Stimulated activated CD8-positive, alpha-beta memory T cell treated with anti-CD3 and anti-CD28 coated beads, Interleukin-15, amount 100 ng/mL, for 4 hours (primary cell): ENCODE measurements around the gene COG8.
"Not testable (repeated sequence)": the region's sequence is repeated elsewhere in the genome, so short reads cannot be mapped to it uniquely, and the experiment has no call there.

Experiments used
- DNase-seq, 2 donors: peaks; one replicate each; pipeline ENCODE4 v3.0.0-alpha.2; 2020; ENCODE audit warnings: low read depth in 2 of 2

Gene COG8, protein sequence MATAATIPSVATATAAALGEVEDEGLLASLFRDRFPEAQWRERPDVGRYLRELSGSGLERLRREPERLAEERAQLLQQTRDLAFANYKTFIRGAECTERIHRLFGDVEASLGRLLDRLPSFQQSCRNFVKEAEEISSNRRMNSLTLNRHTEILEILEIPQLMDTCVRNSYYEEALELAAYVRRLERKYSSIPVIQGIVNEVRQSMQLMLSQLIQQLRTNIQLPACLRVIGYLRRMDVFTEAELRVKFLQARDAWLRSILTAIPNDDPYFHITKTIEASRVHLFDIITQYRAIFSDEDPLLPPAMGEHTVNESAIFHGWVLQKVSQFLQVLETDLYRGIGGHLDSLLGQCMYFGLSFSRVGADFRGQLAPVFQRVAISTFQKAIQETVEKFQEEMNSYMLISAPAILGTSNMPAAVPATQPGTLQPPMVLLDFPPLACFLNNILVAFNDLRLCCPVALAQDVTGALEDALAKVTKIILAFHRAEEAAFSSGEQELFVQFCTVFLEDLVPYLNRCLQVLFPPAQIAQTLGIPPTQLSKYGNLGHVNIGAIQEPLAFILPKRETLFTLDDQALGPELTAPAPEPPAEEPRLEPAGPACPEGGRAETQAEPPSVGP

DNA sequence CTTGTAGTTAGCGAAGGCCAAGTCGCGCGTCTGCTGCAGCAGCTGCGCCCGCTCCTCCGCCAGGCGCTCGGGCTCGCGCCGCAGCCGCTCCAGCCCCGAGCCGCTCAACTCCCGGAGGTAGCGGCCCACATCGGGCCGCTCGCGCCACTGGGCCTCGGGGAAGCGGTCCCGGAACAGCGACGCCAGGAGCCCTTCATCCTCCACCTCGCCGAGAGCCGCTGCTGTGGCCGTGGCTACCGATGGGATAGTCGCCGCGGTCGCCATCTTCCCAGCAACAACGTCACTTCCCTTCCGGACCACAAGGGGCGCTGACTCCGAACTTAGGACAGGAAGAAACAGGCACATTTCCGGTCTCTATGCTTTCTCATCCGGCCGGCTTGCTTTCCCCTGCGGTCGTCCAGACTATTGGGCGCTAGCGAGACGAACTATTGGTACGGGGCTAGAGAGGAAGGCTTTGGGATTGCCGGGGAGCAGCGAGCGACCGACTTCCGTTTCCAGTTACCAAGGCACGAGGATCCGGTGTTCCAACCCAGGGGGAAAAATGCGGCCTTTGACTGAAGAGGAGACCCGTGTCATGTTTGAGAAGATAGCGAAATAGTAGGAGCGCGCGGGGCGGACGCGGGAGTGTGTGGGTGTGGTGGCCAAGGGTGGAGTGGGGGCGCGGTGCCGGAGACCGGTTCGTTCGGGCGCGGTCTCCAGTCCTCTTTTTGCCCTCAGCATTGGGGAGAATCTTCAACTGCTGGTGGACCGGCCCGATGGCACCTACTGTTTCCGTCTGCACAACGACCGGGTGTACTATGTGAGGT, at the start of gene COG8, which contains the start of gene NIP7:
COG8 (minus strand) TSS at position 276 of the 806 bp plus-strand sequence; CDS start at position 264, 12 bp downstream.
NIP7 (plus strand) TSS at position 484 of the 806 bp plus-strand sequence; CDS start at position 542, 58 bp downstream.
- DNase-seq: peak; percentile 77 to 85

DNA sequence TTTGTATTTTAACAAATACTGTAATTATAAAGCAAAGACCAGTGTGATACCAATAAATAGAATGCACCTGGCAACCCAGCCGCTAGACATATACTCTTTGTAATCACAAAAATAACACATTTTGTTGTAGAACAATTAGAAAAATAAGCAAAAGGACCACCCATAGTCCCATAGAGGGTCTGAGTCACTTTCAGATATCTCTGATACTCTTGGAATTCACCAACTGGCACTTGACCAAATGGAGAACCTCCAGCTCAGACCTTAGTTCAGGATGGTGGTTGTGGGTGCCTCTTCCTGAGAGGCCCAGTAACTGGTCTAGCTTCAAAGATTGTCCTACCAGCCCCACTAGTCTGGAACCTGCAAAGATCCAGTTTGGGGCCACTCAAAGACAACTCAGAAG, 47.2 kb upstream of the COG8 start:
- no peak for DNase-seq

DNA sequence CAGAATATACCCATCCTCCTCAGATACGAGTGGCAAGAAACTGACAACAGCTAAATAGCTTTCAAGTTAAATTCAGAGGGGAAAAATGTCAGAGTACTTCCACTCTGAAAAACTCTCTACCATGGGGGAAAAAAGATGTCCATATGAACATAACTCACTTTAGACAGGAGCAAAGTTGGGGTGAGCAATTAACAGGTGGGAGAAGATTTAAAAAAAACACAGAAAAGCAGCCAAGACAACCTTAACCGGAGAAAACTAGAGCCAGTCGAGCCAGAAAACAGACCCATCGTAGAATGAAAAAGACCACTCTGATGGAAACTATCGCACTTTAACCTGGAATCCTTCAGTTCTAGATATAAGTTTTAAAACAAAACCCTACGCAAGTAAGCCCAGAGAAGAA, 45.6 kb upstream of the COG8 start:
- DNase-seq: no peak

DNA sequence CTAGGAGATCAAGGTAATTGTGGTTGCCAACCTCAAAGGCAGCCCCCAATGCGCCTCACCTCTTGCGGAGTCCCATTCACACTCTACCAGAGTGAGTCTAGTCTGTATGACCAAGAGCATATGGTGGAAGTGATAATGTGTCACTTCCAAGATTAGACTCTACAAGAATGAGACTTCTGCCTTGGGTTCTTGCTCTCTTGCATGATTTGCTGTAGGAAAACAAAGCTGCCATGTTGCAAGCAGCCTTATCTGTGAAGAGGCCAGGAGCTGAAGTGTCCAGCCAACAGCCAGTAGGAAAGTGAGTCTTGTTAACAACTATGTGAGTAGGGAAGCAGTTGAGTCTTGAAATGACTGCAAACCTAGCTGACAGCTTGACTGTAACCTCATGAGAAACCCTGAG, 43.1 kb upstream of the COG8 start:
- DNase-seq: no peak

DNA sequence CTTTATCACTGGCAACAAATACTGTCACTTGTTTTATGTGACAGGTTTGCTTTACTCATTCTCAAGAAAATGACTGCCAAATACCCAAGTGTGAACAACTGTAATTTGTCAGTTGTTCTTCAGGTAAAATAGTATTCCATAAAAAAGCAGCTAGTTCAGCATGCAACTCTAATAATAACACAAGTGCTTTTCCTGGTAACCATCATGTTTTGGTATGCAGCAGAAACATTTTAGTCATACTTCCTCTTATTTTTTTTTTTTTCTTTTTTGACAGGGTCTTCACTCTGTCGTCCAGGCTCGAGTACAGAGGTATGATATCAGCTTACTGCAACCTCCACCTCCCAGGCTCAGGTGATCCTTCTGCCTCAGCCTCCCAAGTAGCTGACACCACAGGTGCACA, 41.9 kb upstream of the COG8 start:
- no peak for DNase-seq

DNA sequence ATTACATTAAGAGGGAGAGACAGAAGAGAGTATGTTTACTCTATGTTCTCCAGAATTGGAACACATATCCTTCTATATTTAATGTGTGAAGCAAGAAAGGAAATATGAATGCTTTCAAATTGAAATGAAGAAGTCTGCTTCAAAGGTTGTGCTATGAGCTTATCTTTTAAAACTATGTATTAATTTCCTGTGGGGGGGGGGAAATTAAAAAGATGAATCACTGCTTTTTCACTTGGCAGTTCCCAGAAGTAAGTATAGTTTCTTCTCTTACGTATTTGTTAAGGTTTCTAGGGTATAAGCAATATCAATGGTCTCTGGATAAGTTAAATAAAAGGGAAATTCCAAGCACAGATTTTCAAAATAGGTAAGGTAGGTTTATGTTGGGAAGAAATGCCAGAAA, 39.4 kb upstream of the COG8 start:
- DNase-seq: no peak

DNA sequence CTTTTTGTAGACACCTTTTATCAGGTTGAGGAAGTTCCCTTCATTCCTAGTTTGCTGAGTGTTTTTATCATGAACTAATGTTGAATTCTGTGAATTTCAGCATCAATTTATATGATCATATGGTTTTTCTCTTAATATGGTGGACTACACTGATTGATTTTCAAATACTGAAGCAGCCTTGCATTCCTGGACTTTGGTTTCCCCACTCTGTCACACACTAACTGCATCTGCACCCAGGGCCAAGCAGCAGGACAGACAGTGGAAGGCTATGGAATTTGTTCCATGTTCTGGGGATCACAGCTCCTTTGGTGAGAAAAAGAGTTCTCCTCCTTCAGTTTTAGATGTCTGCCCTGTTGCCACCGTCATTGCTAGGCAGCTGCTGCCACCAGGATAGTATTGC, 38.7 kb upstream of the COG8 start:
- DNase-seq: no peak

DNA sequence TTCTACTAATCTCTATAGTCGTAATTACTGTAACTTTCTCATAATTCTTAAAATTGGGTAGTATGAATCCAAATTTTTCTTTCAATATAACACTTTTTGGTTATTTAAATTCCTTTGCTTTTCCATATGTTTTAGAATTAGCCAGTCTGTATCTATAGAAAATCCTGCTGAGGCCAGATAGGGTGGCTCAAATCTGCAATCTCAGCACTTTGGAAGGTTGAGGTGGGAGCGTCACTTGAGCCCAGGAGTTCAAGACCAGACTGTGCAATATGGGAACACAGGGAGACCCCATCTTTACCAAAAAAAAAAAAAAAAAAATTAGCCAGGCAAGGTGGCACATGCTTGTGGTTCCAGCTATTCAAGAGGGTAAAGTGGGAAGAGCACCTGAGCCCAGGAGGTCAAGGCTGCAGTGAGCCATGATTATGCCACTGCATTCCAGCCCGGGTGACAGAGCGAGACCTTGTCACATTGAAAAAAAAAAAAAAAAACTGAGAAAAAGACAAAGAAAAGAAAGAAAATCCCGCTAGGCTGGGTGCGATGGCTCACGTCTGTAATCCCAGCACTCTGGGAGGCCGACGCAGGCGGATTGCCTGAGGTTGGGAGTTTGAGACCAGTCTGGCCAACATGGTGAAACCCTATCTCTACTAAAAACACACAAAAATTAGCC, 37.2 kb upstream of the COG8 start:
- DNase-seq: no peak

DNA sequence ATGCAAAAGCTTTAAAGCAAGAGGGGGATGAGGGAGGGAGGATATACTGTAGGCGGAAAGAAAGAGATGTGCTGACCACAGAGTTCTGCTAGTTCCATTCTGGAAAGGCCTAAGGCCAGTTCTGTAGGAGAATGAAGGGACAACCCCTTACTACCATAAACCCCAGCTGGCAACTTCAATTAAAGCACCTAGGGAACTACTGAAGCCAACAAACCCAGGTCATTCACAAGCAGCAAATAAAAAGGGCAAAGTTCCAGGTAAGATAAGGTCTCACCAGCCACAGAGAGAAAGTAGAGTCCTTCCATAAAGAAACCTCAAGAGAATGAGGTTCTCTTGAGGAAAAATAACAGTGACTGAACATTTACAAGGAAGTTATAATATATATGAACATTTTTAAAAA, 33.7 kb upstream of the COG8 start:
- DNase-seq: no peak

DNA sequence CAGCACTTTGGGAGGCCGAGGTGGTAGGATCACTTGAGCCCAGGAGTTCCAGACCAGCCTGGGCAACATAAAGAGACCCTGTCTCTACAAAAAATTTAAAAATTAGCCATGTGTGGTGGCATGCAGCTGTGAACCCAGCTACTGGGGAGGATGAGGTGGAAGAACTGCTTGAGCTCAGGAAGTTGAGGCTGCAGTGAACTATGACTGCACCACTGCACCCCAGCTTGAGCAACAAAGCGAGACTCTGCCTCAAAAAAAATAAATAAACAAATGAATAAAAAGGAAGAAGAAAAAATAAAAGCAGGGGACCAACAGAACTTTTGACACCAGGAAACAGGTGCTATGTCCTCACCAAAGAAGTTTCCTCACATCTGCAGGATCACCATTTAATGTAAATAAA, 32.2 kb upstream of the COG8 start:
- DNase-seq: no peak

DNA sequence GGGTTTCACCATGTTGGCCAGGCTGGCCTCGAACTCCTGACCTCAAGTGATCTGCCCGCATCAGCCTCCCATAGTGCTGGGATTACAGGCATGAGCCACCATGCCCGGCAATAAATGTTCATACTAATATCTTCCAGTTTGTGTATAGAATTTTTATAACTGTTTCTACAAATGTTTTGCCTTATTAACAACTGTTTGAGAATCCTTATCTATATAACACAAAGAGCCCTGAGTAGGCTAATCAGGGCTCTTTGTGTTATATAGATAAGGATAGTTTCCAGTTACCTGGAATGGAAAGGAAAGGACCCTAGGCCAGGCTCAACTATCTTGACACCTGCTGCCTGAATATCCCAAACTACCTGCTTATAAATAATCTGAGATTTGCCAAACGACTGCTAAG, 29.5 kb upstream of the COG8 start:
- no peak for DNase-seq

DNA sequence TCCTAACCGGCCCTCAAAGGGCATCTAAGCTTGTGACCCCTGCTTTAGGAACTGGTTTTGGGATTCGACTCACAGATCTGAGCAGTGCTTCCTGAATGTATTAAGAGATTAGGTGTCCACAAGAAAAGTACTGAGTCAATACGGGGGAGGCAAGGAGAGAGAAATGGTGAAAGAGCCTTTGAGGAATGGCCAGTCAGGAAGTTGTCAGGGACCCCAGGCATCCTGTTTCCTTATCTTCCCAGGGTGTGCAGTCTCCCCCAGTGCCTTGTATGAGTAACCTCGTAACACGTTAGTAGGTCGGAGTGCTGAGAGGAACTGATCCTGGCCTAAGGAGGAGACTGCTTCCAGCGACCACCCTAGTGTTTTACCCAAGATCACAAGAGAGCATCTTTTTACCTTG, 28.6 kb upstream of the COG8 start:
- DNase-seq: no peak

DNA sequence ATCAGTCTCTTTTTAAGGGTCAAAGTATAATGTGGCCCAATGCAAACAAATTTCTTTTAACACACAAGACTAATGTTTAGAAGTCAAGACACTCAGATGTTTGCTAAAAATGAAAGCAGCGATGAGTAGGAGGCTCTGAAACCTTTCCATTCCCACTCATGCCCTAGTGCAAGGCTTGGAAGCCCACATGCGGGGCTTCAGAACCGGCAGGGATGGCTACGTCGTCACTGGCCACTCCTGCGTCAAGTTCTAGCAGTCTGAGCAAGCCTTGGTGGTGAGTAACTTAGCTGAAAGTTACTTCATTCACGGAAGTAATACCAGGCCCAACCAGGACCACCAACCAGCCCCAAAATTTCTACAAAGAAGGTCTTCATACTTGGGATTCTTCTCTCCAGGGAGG, 27.1 kb upstream of the COG8 start:
- no peak for DNase-seq

DNA sequence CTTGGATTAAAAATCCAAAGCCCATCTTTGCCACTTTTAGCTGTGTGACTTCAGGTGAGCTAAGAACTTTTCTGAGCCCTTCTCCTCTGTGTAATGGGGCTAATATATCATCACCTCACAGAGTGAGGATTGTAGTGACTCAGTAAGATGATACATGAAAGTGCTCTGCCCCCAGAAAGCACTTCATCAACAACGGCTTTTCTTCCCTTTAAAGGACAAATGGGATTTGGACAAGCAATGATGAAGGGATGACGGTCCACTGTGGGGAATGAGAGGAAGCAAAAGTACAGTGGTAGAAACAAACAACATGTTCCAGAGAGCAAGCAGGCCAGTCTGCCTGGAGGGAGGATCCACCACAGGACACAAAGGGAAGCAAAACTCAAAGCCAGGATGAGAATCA, 26.5 kb upstream of the COG8 start:
- no peak for DNase-seq

DNA sequence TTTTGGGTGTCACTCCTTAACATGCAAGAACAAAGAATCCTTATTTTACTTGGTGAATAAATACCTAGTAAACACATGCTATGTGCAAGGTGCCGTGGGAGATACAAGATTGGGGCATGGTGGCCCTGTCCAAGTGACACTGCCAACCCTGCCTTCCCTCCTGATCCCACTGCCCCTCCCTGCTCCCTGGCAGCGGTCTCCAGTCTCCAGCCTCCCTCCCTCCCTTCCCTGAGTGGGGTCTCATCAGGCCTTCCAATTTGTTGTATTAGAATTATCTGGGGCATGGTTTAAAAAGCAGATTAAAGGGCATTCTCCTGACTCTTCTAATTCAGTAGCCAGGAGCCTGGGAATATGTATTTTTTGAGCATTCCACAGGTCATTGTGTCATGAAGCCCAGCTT, 24.7 kb upstream of the COG8 start:
- DNase-seq: no peak

DNA sequence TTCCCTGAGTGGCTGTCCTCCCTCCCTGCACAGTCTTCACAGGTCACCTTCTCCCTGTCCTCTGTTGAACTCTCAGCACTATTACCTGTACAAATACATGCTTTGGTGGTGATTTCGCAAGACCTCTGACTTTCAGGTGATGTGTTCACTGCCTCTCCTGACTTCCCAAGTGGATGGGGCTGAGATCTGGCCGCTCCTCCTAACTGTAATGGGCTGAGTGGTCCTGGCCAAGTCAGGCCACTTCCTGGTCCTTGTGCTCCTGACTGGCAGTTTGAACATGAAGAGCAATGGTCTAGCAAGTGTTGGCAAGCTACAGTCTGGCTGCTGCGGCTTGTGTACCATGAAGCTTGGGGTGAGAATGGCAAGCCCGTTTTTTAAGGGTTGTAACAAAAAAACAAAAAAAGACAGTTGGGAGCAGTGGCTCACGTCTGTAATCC, 23.9 kb upstream of the COG8 start:
- DNase-seq: no peak

DNA sequence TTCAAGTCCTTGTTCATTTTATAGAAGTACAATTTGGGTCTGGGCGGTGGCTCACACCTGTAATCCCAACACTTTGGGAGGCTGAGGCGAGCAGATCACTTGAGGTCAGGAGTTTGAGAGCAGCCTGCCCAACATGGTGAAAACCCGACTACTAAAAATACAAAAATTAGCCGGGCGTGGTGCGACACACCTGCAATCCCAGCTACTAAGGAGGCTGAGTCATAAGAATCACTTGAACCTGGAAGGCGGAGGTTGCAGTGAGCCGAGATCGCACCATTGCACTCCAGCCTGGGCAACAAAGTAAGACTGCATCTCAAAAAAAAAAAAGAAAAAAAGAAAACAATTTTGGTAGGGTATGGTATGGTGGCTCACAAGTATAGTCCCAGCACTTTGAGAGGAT, 20.7 kb upstream of the COG8 start:
- DNase-seq: not testable (repeated sequence)

DNA sequence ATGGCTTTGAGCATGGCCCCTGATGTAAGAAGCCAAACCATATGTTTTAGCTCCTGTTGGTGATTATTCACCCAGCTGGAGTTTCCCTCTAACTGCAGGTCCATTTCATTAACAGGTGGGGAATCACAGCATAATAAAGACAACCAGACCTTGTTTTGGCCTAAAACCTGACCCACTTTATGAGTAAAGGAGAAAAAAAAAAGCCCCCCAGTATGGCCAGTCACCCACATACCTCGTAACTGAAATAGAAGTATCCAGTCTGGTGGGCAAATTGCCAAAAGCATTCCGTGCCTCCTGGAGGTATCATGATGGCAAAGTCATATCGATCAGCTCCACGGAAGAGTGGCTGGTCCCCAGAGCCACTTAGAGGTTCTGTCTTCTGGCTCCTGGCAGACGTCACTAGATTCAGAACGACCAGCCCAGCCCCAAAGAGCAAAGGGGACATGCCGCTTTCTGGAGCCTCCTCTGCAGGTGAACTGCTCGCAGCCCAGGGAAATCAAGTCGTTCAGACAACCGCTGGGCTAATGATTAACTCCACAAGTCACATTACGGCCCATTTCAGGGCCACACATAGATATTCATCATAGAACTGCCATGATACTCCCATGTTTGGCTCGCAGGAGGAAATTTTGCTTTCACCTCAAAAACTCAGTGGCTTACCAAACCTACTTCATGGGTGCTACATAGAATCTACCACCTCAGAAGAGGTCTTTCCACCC, 12.1 kb upstream of the COG8 start, which contains the start of gene TMED6:
TMED6 (minus strand) TSS at position 478 of the 719 bp plus-strand sequence; CDS start at position 445, 33 bp downstream.
- DNase-seq: no peak

DNA sequence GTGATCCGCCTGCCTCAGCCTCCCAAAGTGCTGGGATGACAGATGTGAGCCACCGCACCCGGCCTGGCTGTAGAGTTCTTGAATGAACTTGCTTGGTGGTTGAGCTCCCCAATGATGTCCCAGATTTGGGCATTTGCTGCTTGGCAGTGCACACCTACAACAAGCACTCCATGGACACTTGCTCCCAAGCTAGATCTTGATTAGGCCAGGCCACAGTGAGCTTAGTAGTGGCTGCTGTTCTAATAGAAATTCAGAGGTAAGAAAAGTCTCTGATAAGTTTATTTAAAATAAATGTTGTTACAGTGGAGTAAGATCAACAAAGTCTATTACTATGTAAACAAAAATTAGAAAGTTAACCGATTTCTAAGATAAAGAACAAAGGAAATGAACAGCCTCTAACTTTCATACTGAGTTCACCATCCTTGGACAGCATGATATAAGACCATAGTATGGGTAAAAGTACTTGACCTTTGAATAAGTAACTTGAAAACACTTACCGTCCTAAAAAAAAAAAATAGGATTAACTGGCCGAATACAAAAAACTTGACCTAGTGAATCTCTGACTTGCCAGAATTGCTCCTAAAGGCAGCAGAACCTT, 11.3 kb upstream of the COG8 start:
- DNase-seq: no peak

DNA sequence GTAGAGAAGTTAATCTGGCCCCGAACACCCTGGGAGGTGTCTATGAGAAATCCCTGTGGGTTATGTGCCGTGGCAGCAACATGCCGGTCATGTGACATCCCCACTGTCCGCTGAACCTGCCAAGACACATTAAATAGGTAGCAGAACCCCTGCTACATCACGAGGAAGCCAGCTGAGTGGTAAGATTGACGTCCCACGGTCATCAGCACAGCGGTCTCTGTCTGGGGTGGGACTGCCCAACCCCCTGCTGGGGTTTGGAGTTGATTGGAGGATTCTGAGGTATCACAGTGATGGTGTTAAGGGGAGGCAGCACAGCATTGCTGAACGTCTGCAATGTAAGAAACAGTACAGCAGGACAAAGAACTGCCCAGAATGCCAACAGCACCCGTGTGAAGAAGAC, 10.2 kb upstream of the COG8 start:
- DNase-seq: no peak

DNA sequence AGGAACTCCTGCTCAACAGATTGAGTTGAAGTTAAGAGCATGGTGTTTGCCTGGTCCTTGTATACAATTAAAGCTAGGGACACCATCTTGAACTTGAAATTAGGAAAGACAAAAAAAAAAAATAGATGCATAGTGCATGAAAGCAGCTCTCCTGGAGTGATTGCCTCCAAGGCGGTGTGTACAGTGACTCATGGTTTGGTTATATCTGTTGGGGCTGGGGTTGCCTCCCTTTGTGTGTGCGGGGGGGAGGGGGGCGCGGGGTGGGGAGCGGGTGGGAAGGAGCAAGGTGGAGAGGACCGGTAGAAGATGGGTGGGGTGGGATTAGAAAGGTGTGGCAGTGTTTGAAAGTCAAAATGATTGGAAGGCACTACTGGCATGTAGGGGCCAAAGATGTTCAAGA, 8.9 kb upstream of the COG8 start:
- DNase-seq: no peak
